ENCODE results near the gene CP.

DNA sequence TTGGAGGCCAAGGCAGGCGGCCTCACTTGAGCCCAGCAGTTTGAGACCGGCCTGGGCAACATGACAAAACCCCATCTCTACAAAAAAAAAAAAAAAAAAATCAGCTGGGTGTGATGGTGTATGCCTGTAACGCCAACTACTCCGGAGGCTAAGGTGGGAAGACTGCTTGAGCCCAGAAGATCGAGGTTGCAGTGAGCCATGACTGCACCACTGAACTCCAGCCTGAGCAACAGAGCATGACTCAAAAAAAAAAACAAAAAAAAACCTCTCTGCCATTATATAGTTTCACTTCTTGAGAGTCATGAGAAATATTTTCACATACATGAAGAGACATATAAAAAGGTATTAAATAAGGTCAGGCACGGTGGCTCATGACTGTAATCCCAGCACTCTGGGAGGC, 45.9 kb upstream of the CP start:
- TF ChIP-seq, protein P1, sequence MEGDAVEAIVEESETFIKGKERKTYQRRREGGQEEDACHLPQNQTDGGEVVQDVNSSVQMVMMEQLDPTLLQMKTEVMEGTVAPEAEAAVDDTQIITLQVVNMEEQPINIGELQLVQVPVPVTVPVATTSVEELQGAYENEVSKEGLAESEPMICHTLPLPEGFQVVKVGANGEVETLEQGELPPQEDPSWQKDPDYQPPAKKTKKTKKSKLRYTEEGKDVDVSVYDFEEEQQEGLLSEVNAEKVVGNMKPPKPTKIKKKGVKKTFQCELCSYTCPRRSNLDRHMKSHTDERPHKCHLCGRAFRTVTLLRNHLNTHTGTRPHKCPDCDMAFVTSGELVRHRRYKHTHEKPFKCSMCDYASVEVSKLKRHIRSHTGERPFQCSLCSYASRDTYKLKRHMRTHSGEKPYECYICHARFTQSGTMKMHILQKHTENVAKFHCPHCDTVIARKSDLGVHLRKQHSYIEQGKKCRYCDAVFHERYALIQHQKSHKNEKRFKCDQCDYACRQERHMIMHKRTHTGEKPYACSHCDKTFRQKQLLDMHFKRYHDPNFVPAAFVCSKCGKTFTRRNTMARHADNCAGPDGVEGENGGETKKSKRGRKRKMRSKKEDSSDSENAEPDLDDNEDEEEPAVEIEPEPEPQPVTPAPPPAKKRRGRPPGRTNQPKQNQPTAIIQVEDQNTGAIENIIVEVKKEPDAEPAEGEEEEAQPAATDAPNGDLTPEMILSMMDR (IDR thresholded peaks at IDR 0.05), result no peak
- TF ChIP-seq POLR2A (IDR thresholded peaks at IDR 0.05), result no peak

Data from thyroid gland (tissue), 4 donors.